Body of pancreas (tissue), 4 donors: ENCODE measurements around the gene P2RY6. TPM values are rescaled to one million over a fixed set of nuclear protein-coding genes. Genes with fewer than 3 reads are reported as not detected.
A peak's percentile ranks its signal among the peaks of the same experiment; 100 is the strongest.

Experiments
- ATAC-seq: fragments of 150-250 bp; one replicate; pipeline ENCODE4 v1.9.1; 2016
- DNase-seq, 4 donors: peaks; one replicate each; pipeline ENCODE4 v3.0.0-alpha.2; 2019
- H3K27ac ChIP-seq, 4 donors: fragments of 200-600 bp; sonication (generic); 1 replicate in 3 of 4; 2 replicates in 1 of 4; pipeline versions ENCODE4 v1.5.1 to v1.6.1; 2016 to 2019; ENCODE audit warnings: mild to moderate bottlenecking in 1 of 4, mixed read lengths in 1 of 4, moderate library complexity in 1 of 4
- H3K27me3 ChIP-seq, 2 donors: fragments of 200-600 bp; sonication (generic); one replicate each; pipeline ENCODE4 v1.6.0; 2016; ENCODE audit warnings: mild to moderate bottlenecking in 1 of 2
- H3K36me3 ChIP-seq, 2 donors: fragments of 200-600 bp; sonication (generic); replicated peaks in 1 of 2; 2 replicates each; pipeline ENCODE4 v1.5.1; 2016; ENCODE audit warnings: low read depth in 2 of 2; ENCODE audit not compliant: insufficient read depth in 1 of 2
- H3K4me1 ChIP-seq: fragments of 200-600 bp; sonication (generic); one replicate; pipeline ENCODE4 v1.6.0; 2016
- H3K4me3 ChIP-seq, 2 donors: fragments of 200-600 bp; sonication (generic); 1 replicate in 1 of 2; 2 replicates in 1 of 2; pipeline ENCODE4 v1.5.1; 2016 to 2019
- H3K9me3 ChIP-seq, 3 donors: fragments of 200-600 bp; sonication (generic); 1 replicate in 2 of 3; 2 replicates in 1 of 3; pipeline ENCODE4 v1.5.1; 2016
- CTCF ChIP-seq, 7 experiments: fragments of 450-650 bp in 4 of 7; fragments of 200-600 bp in 3 of 7; sonication (generic) in 3 of 7; IDR thresholded peaks; one replicate each; pipeline ENCODE4 v1.5.1; 2016 to 2019; ENCODE audit warnings: antibody characterized with exemption in 7 of 7
- POLR2A ChIP-seq, 3 donors: fragments of 450-650 bp; IDR thresholded peaks; one replicate each; pipeline ENCODE4 v1.6.1; 2016; ENCODE audit warnings: antibody characterized with exemption in 3 of 3, mild to moderate bottlenecking in 2 of 3
- WGBS, 2 donors: methylation state at CpG; one replicate each; pipeline ENCODE4 v1.1.5; 2017; 5-methylcytosine and 5-hydroxymethylcytosine counted together
- intact Hi-C: fragments of 100-400 bp; cut with DNase I; formaldehyde crosslinking; loops from one replicate; pipeline ENCODE4 v1.15.1; 2023
- total RNA-seq, 2 donors: library from RNA; depleted of rRNA; stranded (reverse); fragments of >200 nt; gene quantifications; one replicate each; pipeline ENCODE4 v1.1.0, GENCODE V29; 2016

P2RY6 gene
- total RNA-seq, 2 donors from 2014 or later = not detected

- TF ChIP-seq POLR2A (IDR thresholded peaks at IDR 0.05) = no peak
- TF ChIP-seq CTCF (IDR thresholded peaks at IDR 0.05) = no peak
- ATAC-seq (no peak), DNase-seq (no peak)
- Histone ChIP-seq H3K27me3 (no peaks in the 10 kb centered on the region), H3K27ac (no peak overlapping the region), H3K4me1 (peaks cover 7% of the 10 kb centered on the region), H3K4me3 (no peak overlapping the region), H3K36me3 (no peaks in the 10 kb centered on the region), H3K9me3 (no peaks in the 10 kb centered on the region)
- intact Hi-C loops = no loop called here
- WGBS, 2 donors = 84 to 89% methylated on average over 9 of the region's 9 CpGs
These were observed 14.2 kb downstream of the P2RY6 start for GRCh38 chr11:73286240-73286810.

GRCh38 chr11:73287400-73288101, 15.4 kb downstream of the P2RY6 start:
- intact Hi-C loops = no loop called here
- DNase-seq (no peak), ATAC-seq (no peak)
- TF ChIP-seq CTCF (IDR thresholded peaks at IDR 0.05) (no peak), POLR2A (IDR thresholded peaks at IDR 0.05) (no peak)
- no peaks in the 10 kb centered on the region for H3K27me3 ChIP-seq
- H3K27ac ChIP-seq = peak overlapping the region in 1 of 4 donors; percentile 52
- no peaks in the 10 kb centered on the region for H3K9me3 ChIP-seq
- H3K4me1 ChIP-seq = peaks cover 7% of the 10 kb centered on the region
- WGBS, 2 donors = 63 to 66% methylated on average over 7 to 10 of the region's 10 CpGs
- no peak overlapping the region for H3K4me3 ChIP-seq
- H3K36me3 ChIP-seq = no peaks in the 10 kb centered on the region

- WGBS, 2 donors = 49 to 68% methylated on average over 4 to 5 of the region's 5 CpGs
- ATAC-seq = no peak
- H3K27ac ChIP-seq = peak overlapping the region in 2 of 4 donors; percentile 52 to 54
These were observed 16.2 kb downstream of the P2RY6 start for GRCh38 chr11:73288192-73288872.

GRCh38 chr11:73288873-73289707, 17.0 kb downstream of the P2RY6 start:
- Histone ChIP-seq H3K4me3 (no peak overlapping the region), H3K9me3 (no peaks in the 10 kb centered on the region), H3K4me1 (peaks cover 7% of the 10 kb centered on the region), H3K36me3 (no peaks in the 10 kb centered on the region), H3K27me3 (no peaks in the 10 kb centered on the region), H3K27ac (peak overlapping the region in 3 of 4 donors; percentile 26 to 54 (median 52))
- intact Hi-C loops = no loop called here
- WGBS, 2 donors = 19 to 26% methylated on average over 10 to 17 of the region's 17 CpGs
- DNase-seq = peak; percentile 58 to 69 (median 66)
- TF ChIP-seq CTCF (IDR thresholded peaks at IDR 0.05) (peak; percentile 50 to 88 (median 76)), POLR2A (IDR thresholded peaks at IDR 0.05) (no peak)
- ATAC-seq = peak; percentile 80

More at GRCh38 chr11:73288192-73288872, 16.2 kb downstream of the P2RY6 start:
- Histone ChIP-seq H3K4me3 (no peak overlapping the region), H3K9me3 (no peaks in the 10 kb centered on the region), H3K4me1 (peaks cover 7% of the 10 kb centered on the region), H3K27me3 (no peaks in the 10 kb centered on the region), H3K36me3 (no peaks in the 10 kb centered on the region)
- TF ChIP-seq CTCF (IDR thresholded peaks at IDR 0.05) (no peak), POLR2A (IDR thresholded peaks at IDR 0.05) (no peak)
- no peak for DNase-seq
- intact Hi-C loops = no loop called here
